D721Med (cell line): Measurements from ENCODE around the gene TJAP1.

Source experiments
- DNase-seq: peaks from one replicate; pipeline ENCODE4 v3.0.0; 2011; ENCODE audit warnings: low spot score; ENCODE audit not compliant: insufficient read length
- FAIRE-seq: peaks from 2 replicates; lab custom pipeline; 2011; peaks lifted over from hg19 to GRCh38; lab: Jason Lieb, UNC
- CTCF ChIP-seq: IDR thresholded peaks from 2 replicates; pipeline ENCODE4 v1.5.1; 2012; ENCODE audit warnings: mild to moderate bottlenecking, control low read depth; ENCODE audit not compliant: insufficient read depth; ENCODE audit errors: missing control alignments

TJAP1 gene

GRCh38 chr6:43517505-43518357 is 40.4 kb downstream of the TJAP1 start:
- FAIRE-seq (no peak), DNase-seq (no peak)
- TF ChIP-seq CTCF: no peak

- FAIRE-seq (no peak), DNase-seq (no peak)
- no peak for TF ChIP-seq CTCF
These were observed 42.7 kb downstream of the TJAP1 start for GRCh38 chr6:43520097-43520496.

- no peak for FAIRE-seq
- no peak for TF ChIP-seq CTCF
These were observed 44.5 kb downstream of the TJAP1 start for GRCh38 chr6:43521836-43522235.

GRCh38 chr6:43522547-43523261 is 45.3 kb downstream of the TJAP1 start:
- DNase-seq: no peak
- no peak for FAIRE-seq
- no peak for TF ChIP-seq CTCF

More at GRCh38 chr6:43521836-43522235, 44.5 kb downstream of the TJAP1 start:
- DNase-seq: no peak

GRCh38 chr6:43523284-43523683 is 45.9 kb downstream of the TJAP1 start:
- FAIRE-seq (no peak), DNase-seq (no peak)
- no peak for TF ChIP-seq CTCF

GRCh38 chr6:43524483-43524961 is 47.2 kb downstream of the TJAP1 start:
- FAIRE-seq (no peak), DNase-seq (no peak)
- TF ChIP-seq CTCF: no peak
